Right kidney (tissue), 1 donor: ENCODE data around the gene MAPK9.
A peak's percentile ranks its signal among the peaks of the same experiment; 100 is the strongest.
"Not testable (repeated sequence)": the region's sequence is repeated elsewhere in the genome, so short reads cannot be mapped to it uniquely, and the experiment has no call there.

Experiments used
- DNase-seq: peaks from one replicate; pipeline ENCODE4 v3.0.0-alpha.2; 2016

The MAPK9 gene

GRCh38 chr5:180328296-180329137 is 36.6 kb upstream of the MAPK9 start:
- no peak for DNase-seq

GRCh38 chr5:180326989-180327565 is 35.2 kb upstream of the MAPK9 start:
- DNase-seq = no peak

DNA sequence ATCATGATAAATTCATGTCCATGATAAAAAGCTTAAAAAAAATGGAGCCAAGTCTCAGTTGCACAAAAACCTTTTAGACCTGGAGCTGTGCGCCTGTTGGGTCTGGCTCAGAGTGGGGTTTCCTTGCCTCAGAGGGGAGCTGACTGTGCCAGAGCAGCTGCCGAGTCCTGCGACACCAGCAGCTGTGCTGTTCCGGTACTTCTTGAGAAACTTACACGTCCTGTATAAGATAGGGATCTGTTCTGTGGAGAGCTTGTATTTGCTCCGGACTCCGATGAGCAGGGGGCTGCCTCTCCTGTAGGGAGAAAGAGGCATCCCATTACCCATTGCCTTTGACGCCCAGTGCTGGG is 32.7 kb upstream of the MAPK9 start:
- DNase-seq = no peak

DNA sequence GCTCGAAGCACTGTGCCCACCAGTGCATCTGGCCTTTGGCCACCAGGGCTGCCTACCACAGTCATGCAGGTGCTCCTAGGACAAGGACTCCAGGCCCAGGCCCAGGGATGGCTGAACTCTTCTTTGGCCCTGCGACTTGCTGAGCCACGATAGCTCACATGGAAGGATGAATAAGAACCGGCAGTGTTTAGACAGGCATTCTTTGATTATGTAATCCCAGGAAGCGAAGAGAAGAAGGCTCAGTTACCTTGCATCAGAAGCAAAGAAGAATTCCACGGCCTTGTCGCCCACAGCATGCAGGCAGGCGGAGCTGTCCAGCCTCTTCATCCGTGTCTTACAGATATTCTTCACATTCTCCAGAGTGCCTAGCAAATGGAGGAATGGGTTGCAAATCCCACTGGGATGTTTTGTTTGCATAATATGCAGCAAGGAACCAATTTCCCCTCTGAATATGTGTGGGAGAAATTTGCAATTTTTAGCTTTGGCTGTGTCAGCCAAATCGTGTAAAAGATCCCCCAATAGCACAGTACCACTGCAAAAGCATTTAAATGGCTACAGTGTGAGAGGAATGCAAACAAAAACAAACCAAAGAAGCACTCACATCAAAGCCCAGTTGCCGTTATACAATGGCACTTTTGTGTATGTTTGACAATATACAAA is 32.2 kb upstream of the MAPK9 start:
- no peak for DNase-seq

DNA sequence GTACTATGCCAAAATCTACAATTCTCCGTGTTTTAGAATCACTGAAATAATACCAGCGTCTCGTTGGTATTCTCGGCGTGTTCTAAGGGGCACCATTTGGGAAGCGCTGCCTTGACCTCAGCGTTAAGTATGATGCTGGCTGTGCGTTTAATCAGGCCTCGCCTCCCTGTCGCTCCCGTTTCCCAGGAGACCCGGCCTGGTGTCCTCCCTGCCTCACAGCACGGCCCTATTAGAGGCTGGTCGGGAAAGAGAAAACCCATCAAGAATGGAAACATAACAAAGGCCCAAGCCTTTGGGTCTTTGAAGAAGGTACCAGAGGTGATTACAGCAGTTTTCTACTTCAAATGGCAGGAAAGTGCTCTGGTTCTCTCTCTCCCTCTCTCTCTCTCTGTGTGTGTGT is 31.3 kb upstream of the MAPK9 start:
- no peak for DNase-seq

DNA sequence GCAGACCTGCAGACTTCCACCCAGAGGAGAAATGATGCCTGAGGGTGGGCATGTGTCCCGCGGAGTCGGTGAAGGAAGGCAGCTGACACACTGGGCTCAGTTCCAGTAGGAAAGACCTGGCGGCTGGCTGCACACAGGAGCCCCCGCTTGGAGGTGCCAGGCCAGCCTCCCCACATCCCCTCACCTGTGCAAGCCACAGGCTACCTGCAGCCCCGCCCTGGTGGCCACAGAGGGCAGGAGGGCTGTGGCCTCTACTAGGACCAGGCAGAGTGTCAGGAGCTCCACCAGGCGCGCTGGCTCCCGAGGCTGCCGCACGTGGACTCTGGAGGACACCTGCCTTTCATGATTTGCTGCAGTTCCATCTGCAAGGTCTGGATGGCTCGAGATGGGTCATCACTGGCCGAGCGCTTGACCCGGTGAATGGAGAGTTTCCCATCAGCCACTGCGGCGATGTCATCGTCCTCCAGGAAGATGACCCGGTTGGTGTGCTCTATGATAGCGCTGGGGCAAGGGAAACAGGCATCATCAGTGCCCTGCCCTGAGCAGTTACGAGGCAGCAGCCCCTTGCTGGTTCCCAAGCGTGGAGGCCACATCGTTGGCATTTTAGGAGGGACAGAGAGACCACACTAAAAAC is 26.7 kb upstream of the MAPK9 start:
- DNase-seq = no peak

- DNase-seq = no peak
Measured at GRCh38 chr5:180316586-180316985, 24.7 kb upstream of the MAPK9 start.

DNA sequence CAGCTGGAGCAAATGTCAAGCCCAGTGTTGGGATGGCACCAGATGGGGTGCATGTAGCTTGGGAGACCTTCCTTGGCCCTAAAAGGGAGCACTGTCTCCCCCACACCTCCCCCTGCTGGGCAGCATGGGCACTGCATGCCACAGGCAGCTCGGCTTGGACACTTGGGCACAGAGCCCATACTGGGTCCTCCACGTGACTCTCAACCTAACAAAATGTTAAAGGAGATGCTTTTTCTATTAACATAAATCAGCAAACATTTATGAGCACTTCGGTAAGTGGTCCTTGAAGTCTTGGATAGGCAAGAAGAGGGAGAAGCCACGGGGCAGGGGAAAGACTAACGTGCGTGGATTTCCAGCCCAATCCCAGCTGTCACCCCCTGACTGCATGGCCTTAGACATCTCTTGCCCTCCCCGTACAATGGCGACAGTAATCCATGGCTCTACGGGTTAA is 23.9 kb upstream of the MAPK9 start:
- DNase-seq = no peak

DNA sequence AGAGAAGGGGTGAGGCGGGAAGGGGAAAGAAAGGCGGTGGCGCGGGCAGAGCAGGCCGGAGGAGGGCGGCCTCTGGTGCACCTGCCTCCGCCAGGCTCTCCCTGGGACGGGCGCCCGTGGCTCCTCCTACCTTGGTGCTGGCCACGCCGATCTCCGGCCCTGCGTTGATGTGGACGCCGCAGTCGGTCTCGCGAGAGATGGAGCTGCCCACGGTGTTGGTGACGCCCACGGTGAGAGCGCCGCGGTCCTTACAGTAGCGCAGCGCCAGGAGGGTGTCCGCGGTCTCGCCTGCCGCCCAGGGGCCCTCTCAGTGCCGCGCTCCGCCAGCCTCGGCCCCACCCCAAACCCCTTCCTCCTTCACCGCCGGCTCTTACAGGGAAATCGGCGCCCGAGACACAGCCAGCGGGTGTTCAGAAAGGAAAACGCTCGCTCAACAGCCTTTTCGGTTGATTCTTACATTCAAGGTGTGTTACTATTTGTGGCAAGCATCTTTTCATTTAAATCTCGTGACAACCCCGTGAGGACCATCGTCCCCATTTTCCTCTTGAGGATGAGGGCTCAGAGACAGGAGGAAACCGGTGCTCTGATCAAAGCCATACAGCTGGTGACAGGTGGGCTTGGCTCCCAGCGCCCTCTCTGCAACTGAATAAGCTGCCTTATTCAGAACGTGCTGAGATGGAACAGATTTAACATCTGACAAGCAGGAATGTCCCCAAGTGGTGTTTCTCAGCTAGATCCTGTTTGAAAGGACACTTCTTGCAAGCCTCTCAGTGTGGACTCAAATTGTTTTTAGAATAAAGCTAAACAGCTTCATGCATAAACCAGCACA is 22.0 kb upstream of the MAPK9 start:
- DNase-seq = peak; percentile 55

GRCh38 chr5:180311216-180311615 is 19.3 kb upstream of the MAPK9 start:
- DNase-seq = no peak

DNA sequence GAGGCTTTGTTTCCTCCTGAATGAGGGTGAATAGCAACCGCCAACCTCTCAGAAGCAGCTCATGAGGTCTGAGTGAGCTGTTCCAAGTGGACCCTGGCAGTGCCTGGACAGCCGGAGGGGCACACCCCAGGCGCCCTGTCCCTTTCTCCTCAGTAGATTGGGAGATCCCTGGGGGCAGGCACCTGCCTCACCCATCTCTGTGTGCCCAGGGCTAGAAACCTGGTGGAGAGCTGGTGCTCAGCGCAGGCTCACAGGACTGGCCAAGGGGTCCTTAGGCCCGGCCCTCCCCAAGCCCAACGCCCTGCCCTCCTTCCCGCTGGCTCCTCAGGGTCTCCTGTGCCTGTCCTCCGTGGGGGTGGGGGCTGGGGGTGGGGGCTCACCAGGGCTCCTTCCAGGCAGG is 14.9 kb upstream of the MAPK9 start:
- DNase-seq = no peak

GRCh38 chr5:180305481-180305880 is 13.6 kb upstream of the MAPK9 start:
- no peak for DNase-seq

DNA sequence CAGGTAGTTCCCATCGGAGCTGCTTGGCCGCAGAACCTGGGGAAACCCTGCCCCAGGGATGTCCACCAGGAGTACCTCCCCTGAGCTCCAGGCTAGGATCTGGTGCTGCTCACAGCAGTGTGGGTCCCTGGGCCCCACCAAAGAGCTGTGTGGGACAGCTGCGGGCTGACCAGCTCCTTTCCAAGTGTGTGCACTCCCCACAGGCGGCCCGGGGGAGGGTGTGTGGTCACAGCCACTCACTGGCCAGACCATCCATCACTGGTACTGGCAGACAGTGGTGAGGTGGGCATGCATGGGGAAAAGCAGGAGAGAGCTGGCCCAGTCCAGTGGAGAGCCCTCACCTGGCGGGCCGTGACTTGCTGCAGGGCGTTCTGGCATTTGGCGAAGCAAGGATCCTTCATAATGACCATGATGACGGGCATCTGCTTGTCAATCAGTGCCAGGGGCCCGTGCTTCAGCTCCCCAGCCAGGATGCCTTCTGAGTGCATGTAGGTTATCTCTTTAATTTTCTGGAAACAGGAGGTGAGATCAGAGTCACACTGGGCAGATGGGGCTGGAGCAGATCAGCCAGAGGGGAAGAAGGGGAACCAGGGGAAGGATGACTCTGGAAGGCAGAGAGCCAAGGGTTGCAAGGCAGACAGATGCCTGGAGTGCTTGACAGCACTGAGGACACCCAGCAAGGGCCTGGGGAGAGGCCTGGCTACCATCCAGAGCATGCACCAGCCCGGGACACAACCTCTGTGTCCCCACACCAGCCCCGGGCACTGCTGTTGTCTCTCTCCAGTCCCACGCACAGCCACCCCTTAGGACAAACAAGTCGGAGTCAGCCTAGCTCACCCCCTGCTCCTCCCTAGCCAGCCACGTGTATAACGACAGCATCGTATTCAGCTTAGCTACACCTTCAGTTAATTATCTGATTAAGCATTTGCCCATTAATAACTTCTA is 12.8 kb upstream of the MAPK9 start:
- DNase-seq = no peak

GRCh38 chr5:180304016-180304292 is 12.1 kb upstream of the MAPK9 start:
- DNase-seq = no peak

GRCh38 chr5:180303226-180304015 is 11.5 kb upstream of the MAPK9 start:
- no peak for DNase-seq

- no peak for DNase-seq
Measured at GRCh38 chr5:180302256-180302655, 10.4 kb upstream of the MAPK9 start.

GRCh38 chr5:180301253-180301652 is 9.4 kb upstream of the MAPK9 start:
- DNase-seq = no peak

- no peak for DNase-seq
Measured at GRCh38 chr5:180299526-180299925, 7.6 kb upstream of the MAPK9 start.

GRCh38 chr5:180299014-180299413 is 7.1 kb upstream of the MAPK9 start:
- not testable (repeated sequence) for DNase-seq

GRCh38 chr5:180297587-180298282 is 5.9 kb upstream of the MAPK9 start:
- DNase-seq = no peak
